HG02678 (cell line): Measurements from ENCODE around the gene RPL22L1.
A peak's percentile ranks its signal among the peaks of the same experiment; 100 is the strongest.
"Not testable (repeated sequence)": the region's sequence is repeated elsewhere in the genome, so short reads cannot be mapped to it uniquely, and the experiment has no call there.

Source experiments
- ATAC-seq: cut with Tn5 transposase; IDR thresholded peaks from one replicate; pipeline ENCODE4 v1.9.1; 2021; ENCODE audit warnings: mild to moderate bottlenecking, moderate library complexity; ENCODE audit not compliant: unreplicated experiment

The RPL22L1 gene

DNA sequence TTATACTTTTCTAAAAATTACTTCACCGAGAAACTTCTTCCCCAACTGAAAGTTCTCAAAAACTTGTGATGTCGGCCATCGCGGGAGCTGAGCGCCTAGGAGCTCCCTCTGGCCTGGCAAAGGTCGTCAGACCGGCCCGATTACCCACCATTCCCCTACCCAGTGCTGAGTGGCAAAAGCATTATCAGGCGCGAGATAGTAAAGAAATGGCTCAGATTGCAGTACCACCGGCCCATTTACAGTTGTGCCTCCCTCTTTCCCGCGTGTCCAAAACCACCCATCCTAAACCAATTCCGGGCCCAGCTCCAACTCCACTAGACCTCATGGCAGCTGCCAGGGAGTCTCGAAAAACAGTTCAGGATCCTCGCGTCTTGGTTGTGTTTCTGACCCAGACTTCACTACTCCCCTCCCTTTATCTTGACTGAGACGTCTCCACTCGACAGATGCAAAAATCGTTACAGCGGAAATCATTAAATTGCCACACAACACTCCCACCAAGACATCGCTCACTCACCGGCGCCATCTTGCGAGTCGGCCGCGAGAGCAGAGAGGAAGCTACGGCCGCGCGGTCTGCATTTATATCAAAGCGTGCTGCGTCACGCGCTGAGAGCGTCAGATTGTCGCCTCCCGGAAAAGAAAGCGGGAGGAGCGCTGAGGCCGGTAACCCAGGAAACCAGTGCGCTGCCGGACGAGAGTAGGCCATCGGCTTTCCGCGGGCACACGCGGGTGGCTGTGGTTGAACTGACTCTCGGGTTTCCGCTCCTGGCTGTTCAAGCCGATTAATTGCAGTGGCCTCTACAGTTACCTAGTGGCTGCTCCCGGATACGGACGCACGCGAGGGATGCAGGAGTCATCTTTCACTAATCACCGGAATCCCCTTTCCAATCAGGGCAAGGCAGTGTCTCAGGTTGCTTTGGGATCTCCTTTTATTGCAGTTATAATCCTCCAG, at the start of gene RPL22L1:
Gene RPL22L1, minus strand, starts transcription at position 551 of the 949 bp plus-strand sequence. Its CDS starts 28 bp downstream, at position 523.
- ATAC-seq, result peak; percentile 99

DNA sequence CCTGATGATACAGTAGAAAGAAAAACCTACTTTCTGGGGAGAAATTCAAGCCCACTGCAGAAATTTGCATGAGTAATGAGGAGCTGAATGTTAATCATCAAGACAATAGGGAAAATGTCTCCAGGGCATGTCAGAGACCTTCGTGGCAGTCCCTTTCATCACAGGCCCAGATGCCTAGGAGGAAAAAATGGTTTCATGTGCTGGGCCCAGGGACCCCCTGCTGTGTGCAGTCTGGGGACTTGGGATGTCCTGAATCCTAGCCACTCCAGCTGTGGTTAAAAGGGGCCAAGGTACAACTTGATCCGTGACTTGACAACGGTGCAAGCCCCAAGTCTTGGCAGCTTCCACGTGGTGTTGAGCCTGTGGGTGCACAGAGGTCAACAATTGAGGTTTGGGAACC, 48.7 kb upstream of the RPL22L1 start:
- ATAC-seq, result no peak

DNA sequence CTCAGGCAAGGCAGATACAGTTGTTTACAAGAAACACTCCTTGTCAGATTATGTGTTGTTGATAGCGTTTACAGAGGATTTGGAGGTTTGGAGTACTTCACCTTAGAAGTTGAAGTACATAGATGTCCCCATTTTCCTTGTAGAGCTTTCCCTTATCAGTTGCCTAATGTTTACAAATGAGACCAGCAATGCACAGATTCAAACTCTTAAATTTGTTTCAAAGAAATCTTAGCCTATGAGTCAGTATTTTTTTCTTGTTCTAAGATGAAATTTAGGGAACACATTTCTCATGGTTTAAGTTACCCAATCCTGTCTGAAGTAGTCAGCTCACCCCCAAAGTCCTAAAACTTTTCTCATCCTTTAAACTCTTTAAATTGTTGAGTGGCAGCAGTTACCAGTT, 44.7 kb upstream of the RPL22L1 start:
- ATAC-seq, result no peak

GRCh38 chr3:170914212-170914611, 44.2 kb upstream of the RPL22L1 start:
- no peak for ATAC-seq

- ATAC-seq, result no peak
Measured at GRCh38 chr3:170911051-170911450, 41.1 kb upstream of the RPL22L1 start.

- no peak for ATAC-seq
Measured at GRCh38 chr3:170910542-170910941, 40.5 kb upstream of the RPL22L1 start.

GRCh38 chr3:170909129-170909903, 39.3 kb upstream of the RPL22L1 start:
- ATAC-seq, result no peak

DNA sequence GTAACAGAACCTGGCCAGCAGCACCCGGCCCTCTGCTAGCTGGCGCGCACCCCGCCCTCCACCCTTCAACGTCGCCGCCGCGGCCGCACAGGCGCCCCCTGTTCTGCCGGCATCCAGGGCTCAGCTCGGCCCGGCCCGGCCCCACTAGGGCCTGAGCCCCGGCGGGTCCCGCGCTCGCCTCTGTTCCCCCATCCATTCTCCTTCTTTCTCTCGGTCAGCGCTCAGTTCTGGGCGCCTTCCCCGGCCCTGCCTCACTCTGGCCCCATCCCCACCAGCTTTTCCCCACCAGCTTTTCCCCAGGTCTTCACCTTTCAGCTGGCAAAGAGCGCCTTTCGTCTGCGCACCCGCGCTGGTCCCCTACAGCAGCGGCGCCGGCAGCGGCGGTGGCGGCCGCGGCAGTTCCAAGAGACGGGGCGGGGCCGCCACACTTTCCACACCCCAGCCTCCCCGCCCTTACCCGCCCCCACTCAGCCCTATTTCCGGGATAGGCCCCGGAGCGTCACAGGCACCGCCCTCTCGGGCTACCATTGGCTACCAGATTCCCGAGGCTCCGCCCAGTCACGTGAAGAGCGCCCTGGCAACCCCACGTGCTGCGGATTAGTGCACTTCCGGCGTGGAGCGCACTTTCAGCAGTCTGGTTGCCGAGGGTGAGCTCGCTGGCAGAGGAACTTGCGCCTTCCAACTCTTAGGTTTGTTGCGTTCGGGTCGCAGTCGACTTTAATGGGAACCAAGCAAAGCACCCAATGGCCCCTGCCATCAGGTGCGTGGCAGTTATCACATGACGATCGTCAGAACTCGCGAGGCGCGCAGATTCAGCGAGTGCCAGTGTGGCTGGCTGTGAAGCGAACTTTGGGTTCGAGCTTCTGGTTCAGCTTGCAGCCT, 38.5 kb upstream of the RPL22L1 start, which contains the start of gene EIF5A2:
Gene EIF5A2, minus strand, starts transcription at position 403 of the 882 bp plus-strand sequence. CDS start 831 bp downstream, outside the sequence.
- ATAC-seq, result peak; percentile 91

DNA sequence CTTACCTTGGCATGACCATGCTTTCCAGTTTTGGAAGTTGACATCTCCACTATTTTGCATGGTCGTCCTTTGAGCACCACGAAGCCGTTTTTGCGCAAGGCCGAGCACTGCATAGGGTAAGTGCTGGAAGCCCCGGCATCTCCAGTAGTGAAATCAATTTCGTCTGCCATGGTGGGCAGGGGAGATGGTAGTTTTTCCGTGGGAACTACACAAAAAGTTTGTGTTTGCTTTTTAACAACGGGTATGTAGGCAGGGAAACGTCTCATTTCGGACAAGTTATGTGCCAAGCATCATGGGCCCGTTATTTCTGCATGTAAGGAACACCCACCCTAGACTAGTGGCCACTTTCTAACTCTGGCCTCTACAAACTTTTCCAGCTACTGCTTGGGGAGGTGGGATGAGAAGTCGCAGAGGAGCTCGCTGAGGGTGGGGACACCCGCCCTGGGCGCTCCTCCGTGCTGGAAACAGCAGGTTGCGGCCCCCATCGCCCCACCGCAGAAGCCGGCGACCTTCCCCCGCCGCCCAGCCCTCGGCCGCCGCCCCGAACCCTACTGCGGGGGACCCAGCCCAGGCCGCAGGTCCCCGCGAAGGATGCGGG, 37.7 kb upstream of the RPL22L1 start:
- no peak for ATAC-seq

GRCh38 chr3:170905862-170906261, 35.9 kb upstream of the RPL22L1 start:
- no peak for ATAC-seq

GRCh38 chr3:170903123-170903522, 33.1 kb upstream of the RPL22L1 start:
- no peak for ATAC-seq

DNA sequence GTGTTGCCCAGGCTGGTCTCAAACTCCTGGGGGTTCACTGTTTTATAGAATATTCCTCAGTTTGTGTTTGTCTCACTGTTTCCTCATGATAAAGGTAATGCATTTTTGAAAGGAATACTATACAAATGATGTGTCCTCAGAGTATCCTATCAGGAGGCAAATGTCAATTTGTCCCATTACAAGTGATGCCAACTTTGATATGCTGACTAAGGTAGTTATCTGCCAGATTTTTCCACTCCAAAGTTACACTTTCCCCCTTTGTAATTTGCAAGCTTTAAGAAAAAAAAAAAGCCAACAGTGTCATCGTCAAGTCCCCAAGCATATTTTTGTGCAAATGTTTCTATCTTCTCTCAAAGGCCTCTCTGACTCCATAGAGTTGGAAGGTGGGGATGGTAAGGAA, 29.5 kb upstream of the RPL22L1 start:
- ATAC-seq, result no peak

- no peak for ATAC-seq
Measured at GRCh38 chr3:170897978-170898377, 28.0 kb upstream of the RPL22L1 start.

DNA sequence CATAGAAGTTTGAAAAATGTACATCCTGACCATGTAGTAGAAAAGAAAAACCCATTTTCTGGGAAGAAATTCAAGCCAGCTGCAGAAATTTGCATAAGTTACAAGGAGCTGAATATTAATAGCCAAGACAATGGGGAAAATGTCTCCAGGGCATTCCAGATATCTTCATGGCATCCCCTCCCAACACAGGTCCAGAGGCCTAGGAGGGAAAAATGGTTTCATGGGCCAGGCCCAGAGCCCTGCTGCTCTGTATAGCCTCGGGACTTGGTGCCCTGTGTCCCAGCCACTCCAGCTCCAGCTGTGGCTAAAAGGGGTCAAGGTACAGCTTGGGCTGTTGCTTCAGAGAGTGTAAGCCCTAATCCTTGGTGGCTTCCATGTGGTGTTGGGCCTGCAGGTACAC, 27.2 kb upstream of the RPL22L1 start:
- ATAC-seq, result not testable (repeated sequence)

- ATAC-seq, result no peak
Measured at GRCh38 chr3:170896781-170897180, 26.8 kb upstream of the RPL22L1 start.

- not testable (repeated sequence) for ATAC-seq
Measured at GRCh38 chr3:170896333-170896732, 26.3 kb upstream of the RPL22L1 start.

GRCh38 chr3:170893895-170894294, 23.9 kb upstream of the RPL22L1 start:
- ATAC-seq, result no peak

- ATAC-seq, result no peak
Measured at GRCh38 chr3:170889630-170890029, 19.6 kb upstream of the RPL22L1 start.

- ATAC-seq, result no peak
Measured at GRCh38 chr3:170889132-170889531, 19.1 kb upstream of the RPL22L1 start.
